ENCODE measurements around the gene TTLL11.

TTLL11 gene

GRCh38 chr9:122092611-122093506 lies at the start of gene TTLL11:
Gene TTLL11 (minus strand): TSS chr9:122093308. CDS start chr9:122093148, 160 bp downstream.
- Histone ChIP-seq H3K4me1 (ENCODE audit: control insufficient read depth, insufficient read depth, low read length) (peaks cover 43% of the 10 kb centered on the region), H3K36me3 (ENCODE audit: control insufficient read depth in 2 of 2, insufficient read depth in 2 of 2, low read length in 2 of 2) (no peaks in the 10 kb centered on the region), H3K4me3 (ENCODE audit: low read length in 2 of 2) (peak within 1 kb of the TSS; percentile 68 to 86), H3K27ac (ENCODE audit: low read length) (peak within 1 kb of the TSS; percentile 64), H3K9ac (ENCODE audit: low read length in 2 of 2) (peak within 1 kb of the TSS; percentile 73 to 80), H3K9me3 (ENCODE audit: control insufficient read depth in 2 of 2, low read length in 2 of 2) (no peaks in the 10 kb centered on the region), H3K27me3 (ENCODE audit: control insufficient read depth in 1 of 2, insufficient read depth in 2 of 2, low read length in 2 of 2) (no peaks in the 10 kb centered on the region)

- Histone ChIP-seq H3K36me3 (ENCODE audit: control insufficient read depth in 2 of 2, insufficient read depth in 2 of 2, low read length in 2 of 2) (peaks cover 34 to 38% of the 10 kb centered on the region in 2 donors), H3K4me1 (ENCODE audit: control insufficient read depth, insufficient read depth, low read length) (no peaks in the 10 kb centered on the region), H3K27me3 (ENCODE audit: control insufficient read depth in 1 of 2, insufficient read depth in 2 of 2, low read length in 2 of 2) (no peaks in the 10 kb centered on the region), H3K4me3 (ENCODE audit: low read length in 2 of 2) (no peak overlapping the region), H3K27ac (ENCODE audit: low read length) (no peak overlapping the region), H3K9ac (ENCODE audit: low read length in 2 of 2) (no peak overlapping the region), H3K9me3 (ENCODE audit: control insufficient read depth in 2 of 2, low read length in 2 of 2) (no peaks in the 10 kb centered on the region)
These were observed 48.6 kb upstream of the TTLL11 start for GRCh38 chr9:122141671-122142070.

DNA sequence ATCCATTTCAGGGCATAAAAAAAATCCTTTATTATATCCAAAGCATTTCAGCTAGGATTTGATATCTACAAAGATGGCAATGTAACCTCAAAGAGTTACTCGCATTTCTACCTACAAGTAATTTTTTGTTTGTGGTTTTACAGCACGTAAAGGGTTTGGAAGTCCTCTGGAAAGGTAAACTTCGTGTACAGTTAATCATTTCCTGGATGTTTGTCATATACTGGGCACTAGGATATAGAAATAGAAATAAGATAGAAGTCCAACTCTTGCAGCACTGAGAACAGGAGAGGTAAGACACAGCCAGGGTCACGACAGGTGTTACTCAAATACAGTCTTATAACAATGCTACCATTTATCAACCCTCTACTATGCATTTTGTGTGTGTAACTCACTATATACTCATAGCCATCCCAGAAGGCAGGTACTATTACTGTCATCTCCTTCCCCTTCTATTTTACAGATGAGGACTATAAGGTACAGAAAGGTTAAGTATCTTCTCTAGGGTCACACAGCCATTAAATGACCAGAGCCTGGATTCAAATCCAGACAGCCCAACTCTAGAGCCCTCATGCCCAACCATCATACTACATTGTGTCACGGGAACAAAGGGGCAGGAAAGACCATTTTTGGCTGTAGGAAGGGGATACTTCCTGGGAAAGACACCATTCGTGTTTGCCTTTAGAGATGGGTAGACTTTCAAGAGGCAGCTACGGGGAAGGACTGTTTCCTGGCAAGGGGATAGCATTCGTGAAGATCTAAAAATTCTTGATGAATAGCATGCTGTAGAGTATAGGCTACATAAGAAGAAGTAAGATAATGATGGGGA lies 47.5 kb upstream of the TTLL11 start:
- no peak overlapping the region for H3K9ac ChIP-seq (ENCODE audit: low read length in 2 of 2)
- peaks cover 27 to 31% of the 10 kb centered on the region in 2 donors for H3K36me3 ChIP-seq (ENCODE audit: control insufficient read depth in 2 of 2, insufficient read depth in 2 of 2, low read length in 2 of 2)
- H3K9me3 ChIP-seq (ENCODE audit: control insufficient read depth in 2 of 2, low read length in 2 of 2), result no peaks in the 10 kb centered on the region
- H3K4me1 ChIP-seq (ENCODE audit: control insufficient read depth, insufficient read depth, low read length), result no peaks in the 10 kb centered on the region
- H3K27me3 ChIP-seq (ENCODE audit: control insufficient read depth in 1 of 2, insufficient read depth in 2 of 2, low read length in 2 of 2), result no peaks in the 10 kb centered on the region
- H3K27ac ChIP-seq (ENCODE audit: low read length), result no peak overlapping the region
- H3K4me3 ChIP-seq (ENCODE audit: low read length in 2 of 2), result no peak overlapping the region

DNA sequence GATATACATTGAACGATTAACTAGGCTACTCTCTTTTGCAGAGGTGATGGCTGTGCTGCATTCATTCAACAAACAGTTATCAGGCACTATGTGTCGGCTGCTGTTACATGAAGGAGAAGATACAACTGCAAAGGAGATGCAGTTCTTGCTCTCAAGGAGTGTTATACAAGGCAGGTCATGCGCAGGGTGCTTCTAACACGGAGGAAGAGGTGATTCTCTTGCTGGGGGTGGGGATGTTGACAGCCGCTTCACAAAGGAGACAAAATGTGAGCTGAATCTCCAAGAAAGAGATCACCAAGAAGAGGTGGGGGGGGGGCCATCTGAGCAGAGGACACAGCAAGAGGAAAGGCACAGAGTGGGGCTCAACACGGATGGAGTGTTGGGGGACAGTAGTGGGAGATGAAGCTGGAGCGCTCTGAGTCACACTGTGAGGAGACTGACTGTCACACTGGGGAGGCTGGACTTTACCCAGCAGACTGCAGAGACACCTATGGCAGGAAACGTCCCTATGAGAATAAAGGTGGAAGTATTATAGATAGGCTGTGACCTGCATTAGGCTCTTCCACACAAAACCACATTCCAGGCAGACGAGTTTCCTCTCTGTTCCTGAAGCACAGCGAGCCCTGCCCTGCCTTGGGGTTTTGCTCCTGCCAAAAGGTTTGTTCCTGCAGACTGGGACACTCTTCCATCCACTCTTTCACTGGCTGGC lies 45.6 kb upstream of the TTLL11 start:
- Histone ChIP-seq H3K9ac (ENCODE audit: low read length in 2 of 2) (no peak overlapping the region), H3K27me3 (ENCODE audit: control insufficient read depth in 1 of 2, insufficient read depth in 2 of 2, low read length in 2 of 2) (no peaks in the 10 kb centered on the region), H3K27ac (ENCODE audit: low read length) (no peak overlapping the region), H3K9me3 (ENCODE audit: control insufficient read depth in 2 of 2, low read length in 2 of 2) (no peaks in the 10 kb centered on the region), H3K36me3 (ENCODE audit: control insufficient read depth in 2 of 2, insufficient read depth in 2 of 2, low read length in 2 of 2) (peaks cover 11 to 16% of the 10 kb centered on the region in 2 donors), H3K4me1 (ENCODE audit: control insufficient read depth, insufficient read depth, low read length) (no peaks in the 10 kb centered on the region), H3K4me3 (ENCODE audit: low read length in 2 of 2) (no peak overlapping the region)

GRCh38 chr9:122135529-122135859 lies 42.4 kb upstream of the TTLL11 start:
- Histone ChIP-seq H3K9me3 (ENCODE audit: control insufficient read depth in 2 of 2, low read length in 2 of 2) (no peaks in the 10 kb centered on the region), H3K36me3 (ENCODE audit: control insufficient read depth in 2 of 2, insufficient read depth in 2 of 2, low read length in 2 of 2) (no peaks in the 10 kb centered on the region), H3K4me1 (ENCODE audit: control insufficient read depth, insufficient read depth, low read length) (peaks cover 16% of the 10 kb centered on the region), H3K27me3 (ENCODE audit: control insufficient read depth in 1 of 2, insufficient read depth in 2 of 2, low read length in 2 of 2) (no peaks in the 10 kb centered on the region), H3K9ac (ENCODE audit: low read length in 2 of 2) (no peak overlapping the region), H3K27ac (ENCODE audit: low read length) (no peak overlapping the region), H3K4me3 (ENCODE audit: low read length in 2 of 2) (no peak overlapping the region)

DNA sequence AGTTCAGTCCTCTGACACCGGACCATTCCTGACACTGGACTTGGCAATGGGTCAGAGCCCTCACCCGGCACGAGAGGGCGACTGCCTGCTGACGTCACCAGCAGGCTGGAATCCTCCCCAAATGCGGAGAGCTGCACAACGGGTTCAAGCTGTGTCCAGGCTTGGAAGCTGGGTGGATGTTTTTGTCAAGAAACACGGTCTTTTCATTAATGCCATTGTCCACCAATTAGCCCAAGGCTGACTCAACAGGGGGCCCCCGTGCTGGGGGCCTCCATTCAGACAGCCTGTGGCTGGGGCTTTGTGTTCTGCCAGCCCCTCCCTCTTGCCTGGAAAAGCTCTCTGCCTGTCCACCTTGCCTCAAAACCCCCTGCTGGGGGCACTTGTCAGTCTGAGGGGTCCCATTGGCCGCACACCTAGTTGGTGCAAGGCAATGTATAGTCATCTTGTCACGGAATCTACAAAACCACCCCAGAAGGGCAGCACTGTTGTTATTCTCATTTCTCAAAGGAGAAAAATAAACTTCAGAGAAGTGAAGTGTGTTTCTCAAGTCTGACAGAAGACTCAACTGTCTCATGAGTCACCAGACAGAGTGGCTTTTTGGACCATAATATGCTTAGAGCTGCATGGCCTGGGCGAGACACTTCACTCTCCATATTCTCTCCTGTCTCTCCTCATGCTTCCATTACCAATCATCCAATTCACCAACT lies 41.9 kb upstream of the TTLL11 start:
- no peak overlapping the region for H3K27ac ChIP-seq (ENCODE audit: low read length)
- H3K27me3 ChIP-seq (ENCODE audit: control insufficient read depth in 1 of 2, insufficient read depth in 2 of 2, low read length in 2 of 2), result no peaks in the 10 kb centered on the region
- H3K36me3 ChIP-seq (ENCODE audit: control insufficient read depth in 2 of 2, insufficient read depth in 2 of 2, low read length in 2 of 2), result no peaks in the 10 kb centered on the region
- peaks cover 16% of the 10 kb centered on the region for H3K4me1 ChIP-seq (ENCODE audit: control insufficient read depth, insufficient read depth, low read length)
- no peak overlapping the region for H3K4me3 ChIP-seq (ENCODE audit: low read length in 2 of 2)
- no peak overlapping the region for H3K9ac ChIP-seq (ENCODE audit: low read length in 2 of 2)
- no peaks in the 10 kb centered on the region for H3K9me3 ChIP-seq (ENCODE audit: control insufficient read depth in 2 of 2, low read length in 2 of 2)

DNA sequence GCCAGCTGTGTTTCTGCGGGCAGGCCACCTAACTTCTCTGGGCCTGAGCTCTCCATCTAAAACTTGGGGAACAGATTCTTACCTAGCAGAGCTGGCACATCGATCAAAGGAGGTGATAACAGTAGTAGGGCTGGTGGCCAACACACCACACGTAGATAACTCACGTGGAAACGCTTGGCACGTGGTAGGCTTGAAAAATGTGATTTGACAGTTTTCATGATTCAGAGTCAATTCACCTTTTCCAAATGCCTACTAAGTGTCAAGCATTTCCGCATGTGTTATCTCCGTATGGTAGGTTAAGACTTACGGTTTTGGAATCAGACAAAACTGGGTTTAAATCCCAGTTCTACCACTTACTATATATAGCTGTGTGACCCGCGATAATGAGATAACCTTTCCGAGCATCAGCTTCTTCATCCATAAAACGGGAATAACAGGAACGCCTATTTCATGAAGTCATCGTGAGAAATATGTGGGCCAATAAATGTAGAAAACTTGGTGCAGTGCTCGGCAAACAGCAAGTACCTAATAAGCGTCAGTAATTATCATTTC lies 41.0 kb upstream of the TTLL11 start:
- Histone ChIP-seq H3K9ac (ENCODE audit: low read length in 2 of 2) (no peak overlapping the region), H3K27me3 (ENCODE audit: control insufficient read depth in 1 of 2, insufficient read depth in 2 of 2, low read length in 2 of 2) (no peaks in the 10 kb centered on the region), H3K4me3 (ENCODE audit: low read length in 2 of 2) (no peak overlapping the region), H3K36me3 (ENCODE audit: control insufficient read depth in 2 of 2, insufficient read depth in 2 of 2, low read length in 2 of 2) (no peaks in the 10 kb centered on the region), H3K27ac (ENCODE audit: low read length) (no peak overlapping the region), H3K4me1 (ENCODE audit: control insufficient read depth, insufficient read depth, low read length) (peaks cover 16% of the 10 kb centered on the region), H3K9me3 (ENCODE audit: control insufficient read depth in 2 of 2, low read length in 2 of 2) (no peaks in the 10 kb centered on the region)

DNA sequence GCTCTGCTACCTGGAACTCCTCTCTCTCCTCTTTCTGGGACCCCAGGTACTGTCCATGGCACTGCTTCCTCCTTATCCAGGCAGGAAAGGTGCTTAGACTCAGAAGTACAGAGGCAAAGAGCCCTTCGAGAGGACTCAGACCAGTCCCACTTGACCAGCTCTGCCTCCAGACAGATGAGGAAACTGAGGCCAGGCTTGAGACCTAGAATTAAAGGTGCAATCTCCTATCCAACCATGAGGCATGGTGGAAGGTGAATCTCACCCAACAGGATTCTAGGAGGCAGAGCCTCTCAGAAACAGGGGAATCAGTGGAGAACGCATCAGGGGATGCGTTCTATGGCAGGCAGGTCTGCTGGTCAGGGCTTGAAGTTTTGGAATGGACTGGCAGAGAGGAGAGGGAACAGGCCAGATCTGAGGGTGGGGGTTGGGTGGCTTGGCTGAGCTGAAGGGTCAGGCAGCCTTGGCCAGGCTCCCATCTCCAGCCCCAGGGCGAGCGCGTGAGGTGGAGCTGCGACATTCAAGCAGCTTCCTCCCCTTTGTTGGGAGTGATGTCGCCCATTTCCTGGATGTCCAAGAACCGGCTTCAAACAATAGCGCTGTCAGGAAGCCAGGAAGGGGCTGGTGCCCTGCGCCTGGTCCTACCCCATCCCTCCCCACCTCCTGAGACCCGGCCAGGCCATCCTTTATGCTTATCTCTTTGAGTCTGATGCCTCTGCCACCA lies 40.3 kb upstream of the TTLL11 start:
- Histone ChIP-seq H3K36me3 (ENCODE audit: control insufficient read depth in 2 of 2, insufficient read depth in 2 of 2, low read length in 2 of 2) (no peaks in the 10 kb centered on the region), H3K4me1 (ENCODE audit: control insufficient read depth, insufficient read depth, low read length) (peaks cover 16% of the 10 kb centered on the region), H3K27me3 (ENCODE audit: control insufficient read depth in 1 of 2, insufficient read depth in 2 of 2, low read length in 2 of 2) (no peaks in the 10 kb centered on the region), H3K9ac (ENCODE audit: low read length in 2 of 2) (no peak overlapping the region), H3K27ac (ENCODE audit: low read length) (no peak overlapping the region), H3K9me3 (ENCODE audit: control insufficient read depth in 2 of 2, low read length in 2 of 2) (no peaks in the 10 kb centered on the region), H3K4me3 (ENCODE audit: low read length in 2 of 2) (no peak overlapping the region)

GRCh38 chr9:122132539-122132938 lies 39.4 kb upstream of the TTLL11 start:
- Histone ChIP-seq H3K9me3 (ENCODE audit: control insufficient read depth in 2 of 2, low read length in 2 of 2) (no peaks in the 10 kb centered on the region), H3K4me3 (ENCODE audit: low read length in 2 of 2) (no peak overlapping the region), H3K4me1 (ENCODE audit: control insufficient read depth, insufficient read depth, low read length) (peaks cover 16% of the 10 kb centered on the region), H3K36me3 (ENCODE audit: control insufficient read depth in 2 of 2, insufficient read depth in 2 of 2, low read length in 2 of 2) (no peaks in the 10 kb centered on the region), H3K27me3 (ENCODE audit: control insufficient read depth in 1 of 2, insufficient read depth in 2 of 2, low read length in 2 of 2) (no peaks in the 10 kb centered on the region), H3K9ac (ENCODE audit: low read length in 2 of 2) (no peak overlapping the region), H3K27ac (ENCODE audit: low read length) (no peak overlapping the region)
